ENCODE results near the gene CASP12. TPM values are rescaled to one million over a fixed set of nuclear protein-coding genes. Genes with fewer than 3 reads are reported as not detected.

CASP12 gene
- total and polyA plus RNA-seq, 2 of the 4 experiments (the other 2 are of a cell fraction), result 0.07 TPM; not detected in 1

- Histone ChIP-seq H3K36me3 (ENCODE audit: control insufficient read depth, insufficient read depth, low read length) (no peaks in the 10 kb centered on the region), H2AK5ac (ENCODE audit: low read depth, low read length) (no peak overlapping the region), H4K8ac (ENCODE audit: low read depth in 2 of 2, low read length in 2 of 2) (no peak overlapping the region), H4K91ac (ENCODE audit: insufficient read depth, low read depth, low read length) (no peak overlapping the region), H4K20me1 (ENCODE audit: insufficient read depth, low read length) (no peaks in the 10 kb centered on the region), H2BK120ac (ENCODE audit: low read depth, low read length) (no peak overlapping the region), H3K56ac (ENCODE audit: extremely low read depth, insufficient read depth, low read length) (no peak overlapping the region), H3K9ac (ENCODE audit: low read depth, low read length) (no peak overlapping the region), H3K4me1 (ENCODE audit: control insufficient read depth, insufficient read depth, low read length) (peaks cover 12% of the 10 kb centered on the region), H3K4me2 (ENCODE audit: low read depth, low read length) (no peak overlapping the region), H2BK20ac (ENCODE audit: low read depth, low read length) (no peak overlapping the region), H3K9me1 (ENCODE audit: insufficient read depth, low read length) (peaks cover 5% of the 10 kb centered on the region), H3K14ac (replicated peaks; ENCODE audit: low read depth, low read length) (no peak overlapping the region), H2BK5ac (ENCODE audit: low read depth, low read length, poor library complexity, severe bottlenecking) (no peak overlapping the region), H3K4me3 (ENCODE audit: insufficient read depth, low read depth, low read length) (no peak overlapping the region), H2AFZ (replicated peaks; ENCODE audit: low read length, poor library complexity) (no peak overlapping the region), H3K4ac (ENCODE audit: low read depth, low read length) (no peak overlapping the region), H2BK15ac (ENCODE audit: low read depth, low read length) (no peak overlapping the region), H3K79me1 (ENCODE audit: low read depth in 1 of 2, low read length in 2 of 2) (no peaks in the 10 kb centered on the region), H3K23ac (ENCODE audit: low read depth, low read length) (no peak overlapping the region), H3K27ac (ENCODE audit: insufficient read depth, low read length) (no peak overlapping the region), H3K18ac (ENCODE audit: low read depth, low read length) (no peak overlapping the region), H3K27me3 (ENCODE audit: control insufficient read depth, insufficient read depth, low read length) (no peaks in the 10 kb centered on the region), H2AK9ac (replicated peaks; ENCODE audit: low read depth, low read length, poor library complexity) (no peak overlapping the region), H4K5ac (ENCODE audit: low read depth, low read length) (no peak overlapping the region), H3K9me3 (ENCODE audit: control insufficient read depth, insufficient read depth, low read length) (no peaks in the 10 kb centered on the region)
- intact Hi-C loops (cut with micrococcal nuclease) (no loop called here), dilution Hi-C loops (cut with HindIII; ENCODE audit: low sequenced_read_pairs, unreplicated experiment) (no loop called here), in situ Hi-C loops (cut with MboI; ENCODE audit: low sequenced_read_pairs) (no loop called here)
- POLR2A ChIA-PET (ENCODE audit: unreplicated experiment), result no interaction called here
- TF ChIP-seq MAFK (IDR thresholded peaks at IDR 0.05; ENCODE audit: low read depth, low read length) (no peak), ELK1 (IDR thresholded peaks at IDR 0.05; ENCODE audit: borderline replicate concordance, low read depth, low read length) (no peak), RFX5 (IDR thresholded peaks at IDR 0.05; ENCODE audit: low read depth, low read length) (no peak), BHLHE40 (IDR thresholded peaks at IDR 0.05; ENCODE audit: low read depth, low read length) (no peak), MAZ (IDR thresholded peaks at IDR 0.05; ENCODE audit: borderline replicate concordance, low read depth, low read length) (no peak), FOS (IDR thresholded peaks at IDR 0.05; ENCODE audit: low read depth, low read length) (no peak), MXI1 (IDR thresholded peaks at IDR 0.05; ENCODE audit: borderline replicate concordance, low read depth, low read length) (no peak), SMC3 (IDR thresholded peaks at IDR 0.05; ENCODE audit: low read depth, low read length) (no peak), RCOR1 (IDR thresholded peaks at IDR 0.05; ENCODE audit: insufficient replicate concordance, low read length) (no peak), NFE2L2 (IDR thresholded peaks at IDR 0.05; ENCODE audit: low read depth, low read length) (no peak), CEBPB (IDR thresholded peaks at IDR 0.05; ENCODE audit: low read depth, low read length) (no peak)
- TF ChIP-seq, protein P1, sequence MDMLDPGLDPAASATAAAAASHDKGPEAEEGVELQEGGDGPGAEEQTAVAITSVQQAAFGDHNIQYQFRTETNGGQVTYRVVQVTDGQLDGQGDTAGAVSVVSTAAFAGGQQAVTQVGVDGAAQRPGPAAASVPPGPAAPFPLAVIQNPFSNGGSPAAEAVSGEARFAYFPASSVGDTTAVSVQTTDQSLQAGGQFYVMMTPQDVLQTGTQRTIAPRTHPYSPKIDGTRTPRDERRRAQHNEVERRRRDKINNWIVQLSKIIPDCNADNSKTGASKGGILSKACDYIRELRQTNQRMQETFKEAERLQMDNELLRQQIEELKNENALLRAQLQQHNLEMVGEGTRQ (IDR thresholded peaks at IDR 0.05; ENCODE audit: low read depth, low read length), result no peak
- no peak for DNase-seq
- WGBS, 2 experiments (ENCODE audit: extremely low coverage in 2 of 2, insufficient read length in 1 of 2), result no CpG with 5 or more reads among the region's 3 CpGs
- ATAC-seq (ENCODE audit: low read depth), result no peak
- BruUV-seq (replicated peaks), result no TSS peak
- CTCF ChIA-PET, result no interaction called here
Measured at GRCh38 chr11:104912102-104912501, 13.8 kb upstream of the CASP12 start.
